Hematopoietic multipotent progenitor cell (in vitro differentiated cells): ENCODE data around the gene PIWIL1. TPM values are rescaled to one million over a fixed set of nuclear protein-coding genes. Genes with fewer than 3 reads are reported as not detected.

Experiments used
- DNase-seq, 3 donors: peaks; one replicate each; pipeline ENCODE4 v3.0.0-alpha.2; 2011 to 2015; ENCODE audit warnings: low read depth in 2 of 3, low spot score in 2 of 3
- total RNA-seq: library from RNA; depleted of rRNA; stranded (reverse); fragments of >200 nt; gene quantifications from one replicate; pipeline ENCODE4 v1.2.3, GENCODE V29; 2012

The PIWIL1 gene
- total RNA-seq, result not detected

GRCh38 chr12:130337488-130338303 is at the start of gene PIWIL1:
TSS of gene PIWIL1 (plus strand) at chr12:130337887. CDS start at chr12:130342592, 4,705 bp downstream.
- DNase-seq, result no peak

GRCh38 chr12:130288206-130288605 is 49.5 kb upstream of the PIWIL1 start:
- DNase-seq, result no peak

GRCh38 chr12:130288691-130289090 is 49.0 kb upstream of the PIWIL1 start:
- DNase-seq, result no peak

GRCh38 chr12:130290114-130290513 is 47.6 kb upstream of the PIWIL1 start:
- no peak for DNase-seq

- DNase-seq, result no peak
Measured at GRCh38 chr12:130298322-130299021, 39.2 kb upstream of the PIWIL1 start.

- no peak for DNase-seq
Measured at GRCh38 chr12:130299574-130299973, 38.1 kb upstream of the PIWIL1 start.

GRCh38 chr12:130300090-130300489 is 37.6 kb upstream of the PIWIL1 start:
- DNase-seq, result no peak

GRCh38 chr12:130300737-130301535 is 36.8 kb upstream of the PIWIL1 start:
- no peak for DNase-seq

GRCh38 chr12:130301559-130301958 is 36.1 kb upstream of the PIWIL1 start:
- no peak for DNase-seq

GRCh38 chr12:130303781-130304180 is 33.9 kb upstream of the PIWIL1 start:
- no peak for DNase-seq

GRCh38 chr12:130307859-130308258 is 29.8 kb upstream of the PIWIL1 start:
- no peak for DNase-seq

- no peak for DNase-seq
Measured at GRCh38 chr12:130308393-130308792, 29.3 kb upstream of the PIWIL1 start.

- DNase-seq, result no peak
Measured at GRCh38 chr12:130316251-130316650, 21.4 kb upstream of the PIWIL1 start.

GRCh38 chr12:130320536-130320935 is 17.2 kb upstream of the PIWIL1 start:
- DNase-seq, result no peak

GRCh38 chr12:130322263-130322662 is 15.4 kb upstream of the PIWIL1 start:
- no peak for DNase-seq

GRCh38 chr12:130330685-130331084 is 7.0 kb upstream of the PIWIL1 start:
- no peak for DNase-seq

GRCh38 chr12:130331146-130331545 is 6.5 kb upstream of the PIWIL1 start:
- no peak for DNase-seq

GRCh38 chr12:130333341-130333740 is 4.3 kb upstream of the PIWIL1 start:
- no peak for DNase-seq

- no peak for DNase-seq
Measured at GRCh38 chr12:130334399-130334798, 3.3 kb upstream of the PIWIL1 start.

- DNase-seq, result peak in 1 of 3 donors; percentile 46
Measured at GRCh38 chr12:130334937-130335336, 2.8 kb upstream of the PIWIL1 start.
